K562 (cell line): ENCODE data around the gene PTPRG. TPM values are rescaled to one million over a fixed set of nuclear protein-coding genes. Genes with fewer than 3 reads are reported as not detected.

Experiments used
- CREBBP ChIP-seq: IDR thresholded peaks from one replicate; pipeline ENCODE4 v1.6.1; 2012; ENCODE audit warnings: low read depth, mild to moderate bottlenecking, control low read depth, inconsistent platforms, low read length
- E2F6 ChIP-seq, 2 experiments: IDR thresholded peaks; 2 replicates each; pipeline ENCODE4 v1.6.1; 2011; ENCODE audit warnings: borderline replicate concordance in 1 of 2, control low read depth in 1 of 2, low read depth in 1 of 2, low read length in 1 of 2, mild to moderate bottlenecking in 1 of 2, mixed read lengths in 1 of 2, moderate library complexity in 1 of 2; ENCODE audit not compliant: insufficient read depth in 1 of 2, insufficient read length in 1 of 2, poor library complexity in 1 of 2, severe bottlenecking in 1 of 2; ENCODE audit errors: extremely low read depth in 1 of 2
- HMG20B ChIP-seq: fragments of 250-450 bp; sonication (Bioruptor Pico); IDR thresholded peaks from 2 replicates; pipeline ENCODE4 v1.5.0; 2021; ENCODE audit warnings: mild to moderate bottlenecking
- NR4A1 ChIP-seq, 2 experiments: fragments of 250-450 bp in 1 of 2; fragments of 450-650 bp in 1 of 2; sonication (Bioruptor Pico) in 1 of 2; IDR thresholded peaks; 2 replicates each; pipeline versions ENCODE4 v1.4.0 to v1.6.1; 2016 to 2020; ENCODE audit warnings: mild to moderate bottlenecking in 2 of 2, missing compliant biosample characterization in 1 of 2, missing genetic modification characterization in 1 of 2, moderate library complexity in 1 of 2
- NRF1 ChIP-seq, 2 experiments: fragments of 450-650 bp; IDR thresholded peaks in 1 of 2; conservative IDR thresholded peaks in 1 of 2; 2 replicates each; pipeline ENCODE4 v1.6.1; 2014; ENCODE audit warnings: mild to moderate bottlenecking in 2 of 2
- RFX1 ChIP-seq: fragments of 450-650 bp; IDR thresholded peaks from 2 replicates; pipeline ENCODE4 v1.6.1; 2016; ENCODE audit warnings: mild to moderate bottlenecking, moderate library complexity
- SMC3 ChIP-seq: conservative IDR thresholded peaks from 2 replicates; pipeline ENCODE4 v1.6.1; 2011; ENCODE audit warnings: low read depth, low read length, improper control_type of control experiment; ENCODE audit not compliant: insufficient read depth
- SP2 ChIP-seq: IDR thresholded peaks from 2 replicates; pipeline ENCODE4 v1.6.1; 2011; ENCODE audit warnings: mild to moderate bottlenecking, low read depth, low read length, moderate library complexity; ENCODE audit not compliant: poor library complexity, severe bottlenecking; ENCODE audit errors: extremely low read depth
- ZNF133 ChIP-seq: fragments of 250-450 bp; sonication (Bioruptor Pico); IDR thresholded peaks from 2 replicates; pipeline ENCODE4 v1.4.0; 2020; ENCODE audit warnings: mild to moderate bottlenecking
- polyA plus RNA-seq, 8 experiments: library from polyadenylated mRNA; depleted of rRNA in 4 of 8; stranded (reverse) in 5 of 8; unstranded in 3 of 8; fragments of >200 nt; fragmentation: Nextera tagmentation in 2 of 8; fragmentation: Illumina TruSeq in 1 of 8; extraction: Ambion mirVana in 2 of 8; extraction: Trizol in 1 of 8; gene quantifications; 2 replicates each; pipeline versions ENCODE4 v1.2.1 to v1.2.3, GENCODE V29; 2011 to 2014; ENCODE audit warnings: inconsistent platforms in 1 of 8, missing spikeins in 1 of 8
- total RNA-seq, 7 experiments: library from RNA; depleted of rRNA in 6 of 7; stranded (reverse); fragments of >200 nt in 6 of 7; fragmentation: Illumina TruSeq in 2 of 7; extraction: Trizol in 2 of 7; gene quantifications; 2 replicates each; pipeline versions ENCODE4 v1.2.1 to v1.2.3, GENCODE V29; 2011 to 2021; ENCODE audit warnings: low replicate concordance in 1 of 7
- TF ChIP-seq, protein P1 (sequence below): IDR thresholded peaks from 2 replicates; pipeline ENCODE4 v1.6.1; 2011; ENCODE audit not compliant: insufficient read length; ENCODE audit errors: extremely low read depth
- TF ChIP-seq, protein P2 (sequence below), 2 experiments: IDR thresholded peaks; 2 replicates each; pipeline ENCODE4 v1.6.1; 2012; ENCODE audit warnings: improper control_type of control experiment in 2 of 2, low read depth in 2 of 2, low read length in 2 of 2, borderline replicate concordance in 1 of 2

PTPRG gene
- total and polyA plus RNA-seq, 9 of the 15 experiments (the other 6 are each of a cell fraction or from before 2014, with no cell fraction given) = 0.16 TPM; not detected in 8

- no peak for TF ChIP-seq ZNF133 (CRISPR knock-in tag)
- no peak for TF ChIP-seq SMC3
- no peak for TF ChIP-seq E2F6 (IDR thresholded peaks at IDR 0.05; ENCODE audit: borderline replicate concordance in 1 of 2, extremely low read depth in 1 of 2, insufficient read depth in 1 of 2, insufficient read length in 1 of 2, low read depth in 1 of 2, low read length in 1 of 2, poor library complexity in 1 of 2, severe bottlenecking in 1 of 2)
- TF ChIP-seq SP2 = no peak
- TF ChIP-seq, protein P1, sequence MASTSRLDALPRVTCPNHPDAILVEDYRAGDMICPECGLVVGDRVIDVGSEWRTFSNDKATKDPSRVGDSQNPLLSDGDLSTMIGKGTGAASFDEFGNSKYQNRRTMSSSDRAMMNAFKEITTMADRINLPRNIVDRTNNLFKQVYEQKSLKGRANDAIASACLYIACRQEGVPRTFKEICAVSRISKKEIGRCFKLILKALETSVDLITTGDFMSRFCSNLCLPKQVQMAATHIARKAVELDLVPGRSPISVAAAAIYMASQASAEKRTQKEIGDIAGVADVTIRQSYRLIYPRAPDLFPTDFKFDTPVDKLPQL = no peak
- TF ChIP-seq, protein P2, sequence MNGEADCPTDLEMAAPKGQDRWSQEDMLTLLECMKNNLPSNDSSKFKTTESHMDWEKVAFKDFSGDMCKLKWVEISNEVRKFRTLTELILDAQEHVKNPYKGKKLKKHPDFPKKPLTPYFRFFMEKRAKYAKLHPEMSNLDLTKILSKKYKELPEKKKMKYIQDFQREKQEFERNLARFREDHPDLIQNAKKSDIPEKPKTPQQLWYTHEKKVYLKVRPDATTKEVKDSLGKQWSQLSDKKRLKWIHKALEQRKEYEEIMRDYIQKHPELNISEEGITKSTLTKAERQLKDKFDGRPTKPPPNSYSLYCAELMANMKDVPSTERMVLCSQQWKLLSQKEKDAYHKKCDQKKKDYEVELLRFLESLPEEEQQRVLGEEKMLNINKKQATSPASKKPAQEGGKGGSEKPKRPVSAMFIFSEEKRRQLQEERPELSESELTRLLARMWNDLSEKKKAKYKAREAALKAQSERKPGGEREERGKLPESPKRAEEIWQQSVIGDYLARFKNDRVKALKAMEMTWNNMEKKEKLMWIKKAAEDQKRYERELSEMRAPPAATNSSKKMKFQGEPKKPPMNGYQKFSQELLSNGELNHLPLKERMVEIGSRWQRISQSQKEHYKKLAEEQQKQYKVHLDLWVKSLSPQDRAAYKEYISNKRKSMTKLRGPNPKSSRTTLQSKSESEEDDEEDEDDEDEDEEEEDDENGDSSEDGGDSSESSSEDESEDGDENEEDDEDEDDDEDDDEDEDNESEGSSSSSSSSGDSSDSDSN (IDR thresholded peaks at IDR 0.05; ENCODE audit: borderline replicate concordance in 1 of 2, low read depth in 2 of 2, low read length in 2 of 2) = no peak
- no peak for TF ChIP-seq NR4A1 (CRISPR knock-in tag; IDR thresholded peaks at IDR 0.05)
- TF ChIP-seq NR4A1 (tag; IDR thresholded peaks at IDR 0.05) = no peak
- no peak for TF ChIP-seq HMG20B (CRISPR knock-in tag)
- TF ChIP-seq RFX1 = no peak
- no peak for TF ChIP-seq NRF1 (conservative IDR thresholded peaks at IDR 0.05 in 1 of 2, IDR thresholded peaks at IDR 0.05 in 1 of 2)
- no peak for TF ChIP-seq CREBBP
Measured at GRCh38 chr3:61594964-61595285, 33.6 kb downstream of the PTPRG start (continued).
